ENCODE measurements around the gene NEK8.
A peak's percentile ranks its signal among the peaks of the same experiment; 100 is the strongest.

Gene NEK8

GRCh38 chr17:28749516-28750177 lies 21.1 kb downstream of the NEK8 start:
- no peak overlapping the region for H3K4me3 ChIP-seq (ENCODE audit: low read depth, low read length)
- TF ChIP-seq CTCF (IDR thresholded peaks at IDR 0.05; ENCODE audit: low read depth, low read length, missing control alignments) = no peak
- in situ Hi-C loops (cut with HindIII; ENCODE audit: low sequenced_read_pairs) = loop anchor here (5.0 kb wide), 1 partner anchor 38 kb away; no protein-coding TSS in a partner anchor
- DNase-seq (ENCODE audit: low read depth) = no peak

- in situ Hi-C loops (cut with HindIII; ENCODE audit: low sequenced_read_pairs) = no loop called here
- DNase-seq (ENCODE audit: low read depth) = peak; percentile 89
- peak; percentile 99 for TF ChIP-seq CTCF (IDR thresholded peaks at IDR 0.05; ENCODE audit: low read depth, low read length, missing control alignments)
- H3K4me3 ChIP-seq (ENCODE audit: low read depth, low read length) = no peak overlapping the region
Measured at GRCh38 chr17:28750178-28751047, 21.8 kb downstream of the NEK8 start.

GRCh38 chr17:28751600-28752366 lies 23.2 kb downstream of the NEK8 start:
- no peak for TF ChIP-seq CTCF (IDR thresholded peaks at IDR 0.05; ENCODE audit: low read depth, low read length, missing control alignments)
- H3K4me3 ChIP-seq (ENCODE audit: low read depth, low read length) = no peak overlapping the region
- in situ Hi-C loops (cut with HindIII; ENCODE audit: low sequenced_read_pairs) = no loop called here
- no peak for DNase-seq (ENCODE audit: low read depth)

- TF ChIP-seq CTCF (IDR thresholded peaks at IDR 0.05; ENCODE audit: low read depth, low read length, missing control alignments) = no peak
- no peak for DNase-seq (ENCODE audit: low read depth)
- no peak overlapping the region for H3K4me3 ChIP-seq (ENCODE audit: low read depth, low read length)
- in situ Hi-C loops (cut with HindIII; ENCODE audit: low sequenced_read_pairs) = no loop called here
Measured at GRCh38 chr17:28755486-28755885, 26.9 kb downstream of the NEK8 start.

GRCh38 chr17:28756049-28756804 lies 27.6 kb downstream of the NEK8 start:
- in situ Hi-C loops (cut with HindIII; ENCODE audit: low sequenced_read_pairs) = no loop called here
- TF ChIP-seq CTCF (IDR thresholded peaks at IDR 0.05; ENCODE audit: low read depth, low read length, missing control alignments) = no peak
- H3K4me3 ChIP-seq (ENCODE audit: low read depth, low read length) = no peak overlapping the region
- DNase-seq (ENCODE audit: low read depth) = no peak
